Neural crest cell (in vitro differentiated cells): Measurements from ENCODE around the gene PRR16. TPM values are rescaled to one million over a fixed set of nuclear protein-coding genes. Genes with fewer than 3 reads are reported as not detected.
A peak's percentile ranks its signal among the peaks of the same experiment; 100 is the strongest.
"Not testable (repeated sequence)": the region's sequence is repeated elsewhere in the genome, so short reads cannot be mapped to it uniquely, and the experiment has no call there.

ENCODE experiments used
- DNase-seq: peaks from one replicate; pipeline ENCODE4 v3.0.0; 2021; ENCODE audit warnings: low read depth, mixed read lengths, low spot score
- H3K27ac Mint-ChIP-seq: one replicate; pipeline ENCODE4 v1.8.0; 2021; ENCODE audit warnings: mild to moderate bottlenecking, mixed read lengths; ENCODE audit not compliant: unreplicated experiment
- H3K27me3 Mint-ChIP-seq: 2 replicates; pipeline ENCODE4 v1.8.0; 2021; ENCODE audit warnings: low read depth, mild to moderate bottlenecking, mixed read lengths
- H3K36me3 Mint-ChIP-seq: 2 replicates; pipeline ENCODE4 v1.8.0; 2021; ENCODE audit warnings: low read depth, mild to moderate bottlenecking, mixed read lengths
- H3K4me1 Mint-ChIP-seq: 2 replicates; pipeline ENCODE4 v1.8.0; 2021; ENCODE audit warnings: mixed read lengths
- H3K4me3 Mint-ChIP-seq: one replicate; pipeline ENCODE4 v1.8.0; 2021; ENCODE audit warnings: mild to moderate bottlenecking, mixed read lengths
- H3K9me3 Mint-ChIP-seq: 2 replicates; pipeline ENCODE4 v1.8.0; 2021; ENCODE audit warnings: mixed read lengths
- CTCF ChIP-seq: fragments of 200-600 bp; sonication (generic); conservative IDR thresholded peaks from 2 replicates; pipeline ENCODE4 v1.5.0; 2021; ENCODE audit warnings: antibody characterized with exemption, mild to moderate bottlenecking
- total RNA-seq: library from RNA; stranded (reverse); gene quantifications from 2 replicates; pipeline ENCODE4 v1.2.1, GENCODE V29; 2021

Gene PRR16
- total RNA-seq, 1 donor from 2014 or later, result not detected

- no peak for TF ChIP-seq CTCF
- DNase-seq, result no peak
- Mint-ChIP-seq H3K9me3 (no peaks in the 10 kb centered on the region), H3K4me3 (no peak overlapping the region), H3K27ac (no peak overlapping the region), H3K4me1 (peaks cover 17% of the 10 kb centered on the region), H3K27me3 (no peaks in the 10 kb centered on the region), H3K36me3 (no peaks in the 10 kb centered on the region)
Observed at GRCh38 chr5:120454094-120454798, 9.9 kb upstream of the PRR16 start.

- Mint-ChIP-seq H3K4me1 (peaks cover 17% of the 10 kb centered on the region), H3K4me3 (no peak overlapping the region), H3K27me3 (no peaks in the 10 kb centered on the region), H3K36me3 (no peaks in the 10 kb centered on the region), H3K9me3 (no peaks in the 10 kb centered on the region), H3K27ac (no peak overlapping the region)
- TF ChIP-seq CTCF, result no peak
- no peak for DNase-seq
Observed at GRCh38 chr5:120456006-120456405, 8.1 kb upstream of the PRR16 start.

GRCh38 chr5:120457839-120458507 is 6.1 kb upstream of the PRR16 start:
- peaks cover 15% of the 10 kb centered on the region for H3K27me3 Mint-ChIP-seq
- H3K9me3 Mint-ChIP-seq, result no peaks in the 10 kb centered on the region
- H3K36me3 Mint-ChIP-seq, result no peaks in the 10 kb centered on the region
- H3K4me3 Mint-ChIP-seq, result no peak overlapping the region
- peak; percentile 39 for DNase-seq
- peaks cover 17% of the 10 kb centered on the region for H3K4me1 Mint-ChIP-seq
- TF ChIP-seq CTCF, result peak; percentile 85
- H3K27ac Mint-ChIP-seq, result no peak overlapping the region

GRCh38 chr5:120458508-120458847 is 5.6 kb upstream of the PRR16 start:
- H3K27ac Mint-ChIP-seq, H3K36me3 Mint-ChIP-seq, DNase-seq, H3K4me3 Mint-ChIP-seq, H3K9me3 Mint-ChIP-seq: not testable (repeated sequence)
- peaks cover 18% of the 10 kb centered on the region for H3K4me1 Mint-ChIP-seq
- H3K27me3 Mint-ChIP-seq, result peaks cover 20% of the 10 kb centered on the region

- Mint-ChIP-seq H3K4me1 (peaks cover 20% of the 10 kb centered on the region), H3K36me3 (no peaks in the 10 kb centered on the region), H3K27me3 (peaks cover 46% of the 10 kb centered on the region), H3K4me3 (peak overlapping the region; percentile 6), H3K9me3 (no peaks in the 10 kb centered on the region), H3K27ac (no peak overlapping the region)
- TF ChIP-seq CTCF, result no peak
- DNase-seq, result no peak
Observed at GRCh38 chr5:120461251-120461650, 2.8 kb upstream of the PRR16 start.

- H3K4me1 Mint-ChIP-seq, result peaks cover 20% of the 10 kb centered on the region
- H3K27me3 Mint-ChIP-seq, result peaks cover 62% of the 10 kb centered on the region
- H3K36me3 Mint-ChIP-seq, result no peaks in the 10 kb centered on the region
- TF ChIP-seq CTCF, result no peak
- DNase-seq, result no peak
- no peaks in the 10 kb centered on the region for H3K9me3 Mint-ChIP-seq
- peak overlapping the region; percentile 88 for H3K4me3 Mint-ChIP-seq
- H3K27ac Mint-ChIP-seq, result no peak overlapping the region
Observed at GRCh38 chr5:120463006-120463680, 957 bp upstream of the PRR16 start.
